SK-N-SH (cell line): ENCODE results near the gene SUCLG2. TPM values are rescaled to one million over a fixed set of nuclear protein-coding genes. Genes with fewer than 3 reads are reported as not detected.

Experiments used
- CTCF ChIA-PET: fragments of 300-600, 350-600 bp; formaldehyde crosslinking; extraction: SDS; loops from one replicate; lab custom pipeline; 2021; lab: Yijun Ruan, JAX
- POLR2A ChIA-PET: fragments of 350-600 bp; sonication (Branson Sonifier 250); formaldehyde crosslinking; extraction: SDS; loops from one replicate; lab custom pipeline; 2020; ENCODE audit warnings: antibody characterized with exemption, inconsistent platforms; lab: Yijun Ruan, JAX
- DNase-seq: peaks from one replicate; pipeline ENCODE4 v3.0.0; 2012
- H2AFZ ChIP-seq: fragments of 200-600 bp; sonication (generic); 2 replicates; pipeline ENCODE4 v1.8.1; 2016; ENCODE audit warnings: antibody characterized with exemption, mild to moderate bottlenecking, low read depth
- H3F3A ChIP-seq: fragments of 200-600 bp; sonication (generic); replicated peaks from 2 replicates; pipeline ENCODE3; 2016; ENCODE audit warnings: antibody characterized with exemption, mild to moderate bottlenecking; ENCODE audit not compliant: insufficient read depth
- H3K27ac ChIP-seq, 2 experiments: fragments of 200-500 bp in 1 of 2; fragments of 200-600 bp in 1 of 2; sonication (Bioruptor generic) in 1 of 2; sonication (generic), shearing (Covaris generic) in 1 of 2; 2 replicates each; pipeline versions ENCODE4 v1.5.1 to v1.6.1; 2014 to 2016; ENCODE audit warnings: low read depth in 2 of 2, inconsistent platforms in 1 of 2, low read length in 1 of 2, mild to moderate bottlenecking in 1 of 2, mixed read lengths in 1 of 2
- H3K27me3 ChIP-seq: fragments of 200-600 bp; sonication (generic), shearing (Covaris generic); 2 replicates; pipeline ENCODE4 v1.6.1; 2016; ENCODE audit warnings: mixed run types; ENCODE audit not compliant: insufficient read depth
- H3K36me3 ChIP-seq, 2 experiments: fragments of 200-500 bp in 1 of 2; fragments of 200-600 bp in 1 of 2; sonication (Bioruptor generic) in 1 of 2; sonication (generic) in 1 of 2; replicated peaks in 1 of 2; 2 replicates each; pipeline versions ENCODE3 to v1.5.1; 2014 to 2016; ENCODE audit warnings: low read length in 1 of 2, mild to moderate bottlenecking in 1 of 2; ENCODE audit not compliant: insufficient read depth in 2 of 2, control insufficient read depth in 1 of 2
- H3K4me1 ChIP-seq, 2 experiments: fragments of 200-500 bp in 1 of 2; fragments of 200-600 bp in 1 of 2; sonication (Bioruptor generic) in 1 of 2; sonication (generic), shearing (Covaris generic) in 1 of 2; 2 replicates each; pipeline versions ENCODE4 v1.5.1 to v1.6.1; 2014 to 2016; ENCODE audit warnings: low read depth in 1 of 2, low read length in 1 of 2, mixed run types in 1 of 2; ENCODE audit not compliant: insufficient read depth in 2 of 2, control insufficient read depth in 1 of 2
- H3K4me2 ChIP-seq: fragments of 200-600 bp; sonication (generic), shearing (Covaris generic); 2 replicates; pipeline ENCODE4 v1.6.1; 2017; ENCODE audit warnings: mixed run types
- H3K4me3 ChIP-seq, 2 experiments: fragments of 200-500 bp in 1 of 2; fragments of 200-600 bp in 1 of 2; sonication (Bioruptor generic) in 1 of 2; sonication (generic), shearing (Covaris generic) in 1 of 2; 2 replicates each; pipeline versions ENCODE4 v1.5.1 to v1.8.1; 2014 to 2016; ENCODE audit warnings: low read depth in 2 of 2, inconsistent platforms in 1 of 2, low read length in 1 of 2, mild to moderate bottlenecking in 1 of 2, mixed read lengths in 1 of 2, moderate library complexity in 1 of 2
- H3K79me2 ChIP-seq: fragments of 200-600 bp; sonication (generic); 2 replicates; pipeline ENCODE4 v1.8.1; 2017; ENCODE audit warnings: mild to moderate bottlenecking; ENCODE audit not compliant: insufficient read depth
- H3K9ac ChIP-seq: fragments of 200-600 bp; sonication (generic); 2 replicates; pipeline ENCODE4 v1.6.1; 2017; ENCODE audit warnings: mixed run types
- H3K9me2 ChIP-seq: fragments of 200-600 bp; sonication (generic); 2 replicates; pipeline ENCODE4 v1.6.1; 2017; ENCODE audit warnings: mixed run types
- H3K9me3 ChIP-seq: fragments of 200-600 bp; sonication (generic); 2 replicates; pipeline ENCODE4 v1.6.1; 2017; ENCODE audit warnings: mixed run types, mild to moderate bottlenecking, moderate library complexity
- H4K20me1 ChIP-seq: fragments of 200-600 bp; sonication (generic); 2 replicates; pipeline ENCODE4 v1.6.1; 2017; ENCODE audit warnings: mild to moderate bottlenecking, mixed run types; ENCODE audit not compliant: insufficient read depth
- CTCF ChIP-seq: fragments of 200-600 bp; sonication (generic); IDR thresholded peaks from 2 replicates; pipeline ENCODE4 v1.6.1; 2017; ENCODE audit warnings: antibody characterized with exemption, mild to moderate bottlenecking, moderate library complexity
- ELF1 ChIP-seq: IDR thresholded peaks from 2 replicates; pipeline ENCODE4 v1.4.0; 2012
- EP300 ChIP-seq, 2 experiments: IDR thresholded peaks; 2 replicates each; pipeline versions ENCODE4 v1.4.0 to v1.6.1; 2012; ENCODE audit warnings: borderline replicate concordance in 1 of 2, low read depth in 1 of 2, low read length in 1 of 2
- EZH2phosphoT487 ChIP-seq: fragments of 200-600 bp; sonication (generic); IDR thresholded peaks from 2 replicates; pipeline ENCODE4 v1.6.1; 2017; ENCODE audit warnings: low read depth, mixed run types, mild to moderate bottlenecking, antibody characterized with exemption, moderate library complexity, borderline replicate concordance
- FOXM1 ChIP-seq: IDR thresholded peaks from 2 replicates; pipeline ENCODE4 v1.4.0; 2012; ENCODE audit warnings: low read depth, mild to moderate bottlenecking
- GATA2 ChIP-seq: sonication (generic); formaldehyde crosslinking; IDR thresholded peaks from 2 replicates; pipeline ENCODE4 v1.5.0; 2020; ENCODE audit warnings: mild to moderate bottlenecking, missing genetic modification reagents
- JUND ChIP-seq: IDR thresholded peaks from 2 replicates; pipeline ENCODE4 v1.4.0; 2012
- MAX ChIP-seq: IDR thresholded peaks from 2 replicates; pipeline ENCODE4 v1.4.0; 2012; ENCODE audit warnings: low read depth
- MXI1 ChIP-seq: IDR thresholded peaks from 2 replicates; pipeline ENCODE4 v1.6.1; 2012; ENCODE audit warnings: mild to moderate bottlenecking, low read depth, low read length, improper control_type of control experiment
- NFIC ChIP-seq: IDR thresholded peaks from 2 replicates; pipeline ENCODE4 v1.4.0; 2012; ENCODE audit warnings: borderline replicate concordance
- NRF1 ChIP-seq: IDR thresholded peaks from 2 replicates; pipeline ENCODE4 v1.6.1; 2012; ENCODE audit warnings: low read depth, mild to moderate bottlenecking, low read length
- PBX3 ChIP-seq: IDR thresholded peaks from 2 replicates; pipeline ENCODE4; 2012
- POLR2AphosphoS5 ChIP-seq: IDR thresholded peaks from 2 replicates; pipeline ENCODE4 v1.6.1; 2012; ENCODE audit warnings: low read depth, low read length
- RAD21 ChIP-seq: IDR thresholded peaks from 2 replicates; pipeline ENCODE4 v1.6.1; 2012; ENCODE audit warnings: mild to moderate bottlenecking, low read length
- RFX5 ChIP-seq: IDR thresholded peaks from 2 replicates; pipeline ENCODE4 v1.6.1; 2012; ENCODE audit warnings: mild to moderate bottlenecking, improper control_type of control experiment, low read length
- RXRA ChIP-seq: IDR thresholded peaks from 2 replicates; pipeline ENCODE4 v1.4.0; 2012; ENCODE audit warnings: low read depth, mild to moderate bottlenecking, borderline replicate concordance
- SMC3 ChIP-seq: IDR thresholded peaks from 2 replicates; pipeline ENCODE4 v1.6.1; 2012; ENCODE audit warnings: low read depth, low read length, improper control_type of control experiment
- USF1 ChIP-seq: IDR thresholded peaks from 2 replicates; pipeline ENCODE4 v1.4.0; 2012; ENCODE audit warnings: low read depth, borderline replicate concordance
- USF2 ChIP-seq: fragments of 150-350 bp; IDR thresholded peaks from 2 replicates; pipeline ENCODE4 v1.6.1; 2017; ENCODE audit warnings: antibody characterized with exemption, low read length, low read depth, borderline replicate concordance
- YY1 ChIP-seq: IDR thresholded peaks from 2 replicates; pipeline ENCODE4 v1.4.0; 2012; ENCODE audit warnings: low read depth, mild to moderate bottlenecking
- polyA plus RNA-seq, 3 experiments: library from polyadenylated mRNA; depleted of rRNA; stranded (reverse); fragments of >200 nt; gene quantifications; 2 replicates each; pipeline ENCODE4 v1.2.3, GENCODE V29; 2012
- TF ChIP-seq, protein P1 (sequence below): fragments of 150-350 bp; IDR thresholded peaks from 2 replicates; pipeline ENCODE4 v1.6.1; 2016; ENCODE audit warnings: mild to moderate bottlenecking, low read depth, low read length
- TF ChIP-seq, protein P2 (sequence below): IDR thresholded peaks from 2 replicates; pipeline ENCODE4 v1.4.0; 2012; ENCODE audit warnings: low read depth, borderline replicate concordance

Gene SUCLG2
- polyA plus RNA-seq, 1 of the 3 experiments (the other 2 are of a cell fraction): 20.2 TPM

DNA sequence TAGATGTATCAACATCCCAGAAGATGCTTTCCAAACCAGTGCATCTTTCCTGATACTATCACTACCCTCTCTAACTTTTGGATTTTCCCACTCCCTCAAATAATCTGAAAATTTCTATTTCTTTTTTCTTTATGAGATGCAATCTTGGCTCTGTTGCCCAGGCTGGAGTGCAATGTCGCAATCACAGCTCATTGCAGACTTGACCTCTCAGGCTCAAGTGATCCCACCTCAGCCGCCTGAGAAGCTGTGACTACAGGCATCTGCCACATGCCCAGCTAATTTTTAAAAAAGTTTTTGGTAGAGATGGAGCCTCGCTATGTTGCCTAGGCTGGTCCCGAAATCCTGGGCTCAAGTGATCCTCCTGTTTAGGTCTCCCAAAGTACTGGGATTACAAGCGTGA, 239.7 kb downstream of the SUCLG2 start (continued):
- no peak for TF ChIP-seq USF2
- no peak for TF ChIP-seq JUND
- no peak for TF ChIP-seq POLR2AphosphoS5
- no peak for TF ChIP-seq MXI1
- TF ChIP-seq, protein P1, sequence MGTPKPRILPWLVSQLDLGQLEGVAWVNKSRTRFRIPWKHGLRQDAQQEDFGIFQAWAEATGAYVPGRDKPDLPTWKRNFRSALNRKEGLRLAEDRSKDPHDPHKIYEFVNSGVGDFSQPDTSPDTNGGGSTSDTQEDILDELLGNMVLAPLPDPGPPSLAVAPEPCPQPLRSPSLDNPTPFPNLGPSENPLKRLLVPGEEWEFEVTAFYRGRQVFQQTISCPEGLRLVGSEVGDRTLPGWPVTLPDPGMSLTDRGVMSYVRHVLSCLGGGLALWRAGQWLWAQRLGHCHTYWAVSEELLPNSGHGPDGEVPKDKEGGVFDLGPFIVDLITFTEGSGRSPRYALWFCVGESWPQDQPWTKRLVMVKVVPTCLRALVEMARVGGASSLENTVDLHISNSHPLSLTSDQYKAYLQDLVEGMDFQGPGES: no peak
- no peak for TF ChIP-seq PBX3
- no peak for TF ChIP-seq MAX
- no peak for TF ChIP-seq FOXM1

DNA sequence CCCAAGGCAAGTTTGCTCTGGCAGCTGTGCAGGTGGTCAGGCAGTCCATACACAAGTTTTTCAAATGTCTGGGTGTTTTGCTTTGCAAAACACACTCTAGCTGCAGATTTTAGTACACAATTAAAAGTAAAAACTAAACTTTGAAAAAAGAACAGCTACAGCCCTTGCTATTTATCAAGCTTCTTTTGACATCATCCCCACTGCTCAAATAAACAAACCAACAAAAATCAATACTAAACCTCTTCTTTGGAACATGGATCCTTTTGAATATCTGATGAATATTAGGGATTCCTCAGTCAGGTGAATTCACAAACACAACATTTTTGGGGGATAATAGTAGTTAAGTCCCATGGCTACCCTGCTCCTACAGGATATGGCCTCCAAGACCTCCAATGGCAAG, 249.2 kb downstream of the SUCLG2 start:
- CTCF ChIA-PET: interaction anchor here (1.7 kb wide), 1 partner anchor 20 kb away, joined by 7 read pairs; no protein-coding TSS in a partner anchor
- Histone ChIP-seq H3K9me3 (no peaks in the 10 kb centered on the region), H3K4me3 (no peak overlapping the region), H3K27me3 (no peaks in the 10 kb centered on the region), H4K20me1 (no peaks in the 10 kb centered on the region), H3K9me2 (no peaks in the 10 kb centered on the region), H3K27ac (no peak overlapping the region), H3K4me1 (no peaks in the 10 kb centered on the region; a peak in 1 of 4 replicates), H3K79me2 (no peaks in the 10 kb centered on the region), H3F3A (peaks cover 4% of the 10 kb centered on the region)
- POLR2A ChIA-PET: no interaction called here
- TF ChIP-seq, protein P2, sequence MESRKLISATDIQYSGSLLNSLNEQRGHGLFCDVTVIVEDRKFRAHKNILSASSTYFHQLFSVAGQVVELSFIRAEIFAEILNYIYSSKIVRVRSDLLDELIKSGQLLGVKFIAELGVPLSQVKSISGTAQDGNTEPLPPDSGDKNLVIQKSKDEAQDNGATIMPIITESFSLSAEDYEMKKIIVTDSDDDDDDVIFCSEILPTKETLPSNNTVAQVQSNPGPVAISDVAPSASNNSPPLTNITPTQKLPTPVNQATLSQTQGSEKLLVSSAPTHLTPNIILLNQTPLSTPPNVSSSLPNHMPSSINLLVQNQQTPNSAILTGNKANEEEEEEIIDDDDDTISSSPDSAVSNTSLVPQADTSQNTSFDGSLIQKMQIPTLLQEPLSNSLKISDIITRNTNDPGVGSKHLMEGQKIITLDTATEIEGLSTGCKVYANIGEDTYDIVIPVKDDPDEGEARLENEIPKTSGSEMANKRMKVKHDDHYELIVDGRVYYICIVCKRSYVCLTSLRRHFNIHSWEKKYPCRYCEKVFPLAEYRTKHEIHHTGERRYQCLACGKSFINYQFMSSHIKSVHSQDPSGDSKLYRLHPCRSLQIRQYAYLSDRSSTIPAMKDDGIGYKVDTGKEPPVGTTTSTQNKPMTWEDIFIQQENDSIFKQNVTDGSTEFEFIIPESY: no peak
- TF ChIP-seq RFX5 (no peak), YY1 (no peak), USF1 (no peak), RXRA (no peak), CTCF (no peak), POLR2AphosphoS5 (no peak), RAD21 (no peak), EP300 (IDR thresholded peaks at IDR 0.05; ENCODE audit: borderline replicate concordance in 1 of 2, low read depth in 1 of 2, low read length in 1 of 2) (no peak), GATA2 (CRISPR knock-in tag) (no peak), EZH2phosphoT487 (no peak), FOXM1 (no peak), NRF1 (no peak), SMC3 (no peak), NFIC (no peak), ELF1 (no peak)
- TF ChIP-seq, all 33 proteins: peak for 0
- no peak for DNase-seq
- Histone ChIP-seq H3K9ac (no peak overlapping the region), H3K4me2 (no peak overlapping the region), H3K36me3 (peaks cover 0 to 16% of the 10 kb centered on the region in 2 experiments), H2AFZ (no peak overlapping the region)
